GM06990 (cell line): Measurements from ENCODE around the gene CAPN13.
A peak's percentile ranks its signal among the peaks of the same experiment; 100 is the strongest.

ENCODE experiments used
- DNase-seq: peaks from one replicate; pipeline ENCODE4 v3.0.0-alpha.2; 2011; ENCODE audit not compliant: insufficient read length; ENCODE audit errors: extremely low read depth
- H3K27me3 ChIP-seq: replicated peaks from 2 replicates; pipeline ENCODE4 v1.6.0; 2011; ENCODE audit warnings: low read length; ENCODE audit not compliant: control insufficient read depth, insufficient read depth
- H3K36me3 ChIP-seq: 2 replicates; pipeline ENCODE4 v1.5.1; 2011; ENCODE audit warnings: low read length; ENCODE audit not compliant: control insufficient read depth, insufficient read depth
- H3K4me3 ChIP-seq: replicated peaks from 2 replicates; pipeline ENCODE4 v1.5.1; 2011; ENCODE audit warnings: low read depth, mild to moderate bottlenecking, control low read depth, low read length
- TF ChIP-seq, protein P1 (sequence below): IDR thresholded peaks from 2 replicates; pipeline ENCODE4 v1.5.1; 2011; ENCODE audit warnings: low read length, control low read depth, mild to moderate bottlenecking, inconsistent platforms; ENCODE audit not compliant: insufficient read depth, poor library complexity, severe bottlenecking

Gene CAPN13

DNA sequence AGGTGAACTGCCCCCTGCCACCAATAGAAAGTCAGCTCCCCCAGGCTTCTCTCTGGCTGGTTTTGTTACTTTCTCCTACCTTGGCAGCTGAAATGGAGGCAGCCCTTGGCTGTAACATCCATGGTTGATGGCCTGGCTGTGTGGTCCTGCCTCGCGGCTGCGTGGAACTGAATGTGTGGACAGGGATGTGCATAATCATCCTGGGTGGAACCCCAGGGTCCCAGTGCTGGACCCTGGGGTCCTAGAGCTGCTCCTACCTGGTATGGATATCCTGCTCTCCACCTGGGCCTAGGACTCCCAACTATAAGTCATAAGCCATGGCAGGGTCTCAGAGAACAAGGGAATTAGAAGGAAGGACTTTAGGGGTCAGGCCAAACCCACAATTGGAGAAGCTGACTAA, 93.5 kb downstream of the CAPN13 start:
- no peak for DNase-seq
- no peaks in the 10 kb centered on the region for H3K36me3 ChIP-seq

DNA sequence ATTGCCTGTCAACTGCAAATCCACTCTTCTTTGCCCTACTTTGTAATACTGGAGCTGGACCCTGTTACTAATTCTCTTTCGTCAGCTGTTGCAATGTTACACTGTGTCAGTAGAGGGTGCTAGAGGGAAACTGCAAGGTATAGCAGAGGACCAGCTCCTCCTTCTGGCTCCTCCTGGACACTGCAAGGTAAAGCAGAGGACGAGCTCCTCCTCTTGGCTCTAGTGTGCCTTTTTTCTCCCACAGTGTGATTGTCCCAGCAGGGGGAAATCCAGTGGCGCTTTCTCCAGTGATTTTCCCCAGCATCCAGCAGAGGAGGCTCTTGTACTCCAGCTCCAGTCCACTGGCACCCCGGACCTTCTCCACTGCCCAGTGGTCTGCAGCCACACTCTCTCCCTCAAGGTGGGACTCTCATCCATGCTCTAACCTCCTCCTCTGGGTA, 95.6 kb downstream of the CAPN13 start:
- TF ChIP-seq, protein P1, sequence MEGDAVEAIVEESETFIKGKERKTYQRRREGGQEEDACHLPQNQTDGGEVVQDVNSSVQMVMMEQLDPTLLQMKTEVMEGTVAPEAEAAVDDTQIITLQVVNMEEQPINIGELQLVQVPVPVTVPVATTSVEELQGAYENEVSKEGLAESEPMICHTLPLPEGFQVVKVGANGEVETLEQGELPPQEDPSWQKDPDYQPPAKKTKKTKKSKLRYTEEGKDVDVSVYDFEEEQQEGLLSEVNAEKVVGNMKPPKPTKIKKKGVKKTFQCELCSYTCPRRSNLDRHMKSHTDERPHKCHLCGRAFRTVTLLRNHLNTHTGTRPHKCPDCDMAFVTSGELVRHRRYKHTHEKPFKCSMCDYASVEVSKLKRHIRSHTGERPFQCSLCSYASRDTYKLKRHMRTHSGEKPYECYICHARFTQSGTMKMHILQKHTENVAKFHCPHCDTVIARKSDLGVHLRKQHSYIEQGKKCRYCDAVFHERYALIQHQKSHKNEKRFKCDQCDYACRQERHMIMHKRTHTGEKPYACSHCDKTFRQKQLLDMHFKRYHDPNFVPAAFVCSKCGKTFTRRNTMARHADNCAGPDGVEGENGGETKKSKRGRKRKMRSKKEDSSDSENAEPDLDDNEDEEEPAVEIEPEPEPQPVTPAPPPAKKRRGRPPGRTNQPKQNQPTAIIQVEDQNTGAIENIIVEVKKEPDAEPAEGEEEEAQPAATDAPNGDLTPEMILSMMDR: peak; percentile 100
- no peak overlapping the region for H3K4me3 ChIP-seq
- H3K36me3 ChIP-seq: no peaks in the 10 kb centered on the region
- peak; percentile 65 for DNase-seq
- no peaks in the 10 kb centered on the region; the same call in 1 of the 2 replicates for H3K27me3 ChIP-seq

More for the DNA sequence above, 93.5 kb downstream of the CAPN13 start:
- no peaks in the 10 kb centered on the region; the same call in 1 of the 2 replicates for H3K27me3 ChIP-seq
- no peak overlapping the region for H3K4me3 ChIP-seq
- TF ChIP-seq, protein P1: no peak

DNA sequence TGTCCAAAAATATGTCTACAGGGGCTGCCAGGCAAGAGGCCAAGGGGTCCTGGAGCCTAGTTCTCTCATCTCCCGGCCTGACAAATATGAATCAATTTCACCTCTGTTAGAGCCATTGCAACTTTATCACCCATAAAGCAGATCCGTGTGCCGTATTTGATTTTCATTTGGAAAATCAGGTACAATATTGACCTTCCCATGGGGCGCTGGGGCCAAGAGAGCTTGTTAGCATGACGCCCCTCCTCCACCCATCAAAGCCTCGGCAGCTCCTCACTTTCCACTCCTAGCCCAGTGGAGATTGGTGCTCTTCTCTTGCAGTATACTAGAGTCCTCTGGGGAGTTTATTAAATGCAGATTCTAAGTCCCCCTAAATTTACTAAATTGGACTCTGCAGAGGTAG, 96.8 kb downstream of the CAPN13 start:
- no peak for DNase-seq
- TF ChIP-seq, protein P1: no peak
- no peaks in the 10 kb centered on the region; the same call in 1 of the 2 replicates for H3K27me3 ChIP-seq
- H3K4me3 ChIP-seq: no peak overlapping the region
- H3K36me3 ChIP-seq: no peaks in the 10 kb centered on the region

DNA sequence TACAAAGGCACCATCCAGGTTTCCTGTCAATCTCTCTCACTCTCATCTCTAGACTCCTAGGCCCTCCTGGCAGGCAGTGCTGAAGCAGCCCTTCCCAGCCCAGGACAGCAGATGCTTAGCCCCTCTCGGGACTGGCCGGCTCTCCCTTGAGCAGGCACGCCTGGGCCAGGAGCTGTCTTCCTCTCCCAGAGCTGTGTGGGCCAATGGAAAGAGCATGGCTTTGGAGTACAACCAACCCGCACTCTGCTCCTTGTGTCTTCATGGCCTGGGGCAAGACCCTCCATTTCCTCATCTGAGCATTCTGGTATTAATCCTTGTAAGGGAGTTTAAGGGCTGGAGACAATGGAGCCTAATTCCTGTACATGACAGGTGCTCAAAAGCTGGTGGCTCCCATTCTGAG, 97.2 kb downstream of the CAPN13 start:
- Histone ChIP-seq H3K27me3 (no peaks in the 10 kb centered on the region; the same call in 1 of the 2 replicates), H3K4me3 (no peak overlapping the region), H3K36me3 (no peaks in the 10 kb centered on the region)
- TF ChIP-seq, protein P1: no peak
- DNase-seq: no peak

DNA sequence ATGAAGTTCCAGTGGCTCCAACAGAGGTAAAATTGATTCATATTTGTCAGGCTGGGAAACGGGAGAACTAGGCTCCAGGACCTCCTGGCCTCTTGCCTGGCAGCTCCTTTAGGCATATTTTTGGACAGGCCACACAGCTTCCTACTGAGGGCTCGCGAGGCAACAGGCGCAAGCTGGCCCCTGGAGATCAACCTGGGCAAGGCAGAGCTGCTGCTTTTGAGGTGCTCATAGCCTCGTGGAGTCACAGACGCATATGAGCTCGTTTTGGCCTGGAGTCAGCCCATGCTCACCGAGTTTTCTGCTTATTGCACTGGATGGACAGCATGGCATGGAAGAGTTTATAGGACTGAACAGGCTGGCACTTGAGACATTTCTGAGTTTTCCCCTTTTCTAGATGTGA, 97.7 kb downstream of the CAPN13 start:
- DNase-seq: no peak
- no peak overlapping the region for H3K4me3 ChIP-seq
- no peaks in the 10 kb centered on the region; the same call in 1 of the 2 replicates for H3K27me3 ChIP-seq
- H3K36me3 ChIP-seq: no peaks in the 10 kb centered on the region
- TF ChIP-seq, protein P1: no peak
